CD4-positive, CD25-positive, alpha-beta regulatory T cell (primary cell): ENCODE results near the gene SHLD2. TPM values are rescaled to one million over a fixed set of nuclear protein-coding genes. Genes with fewer than 3 reads are reported as not detected.
"Not testable (repeated sequence)": the region's sequence is repeated elsewhere in the genome, so short reads cannot be mapped to it uniquely, and the experiment has no call there.

Source experiments
- ATAC-seq, 2 donors: fragments of 150-1000 bp; cut with Tn5 transposase; one replicate each; pipeline ENCODE4 v1.10.0; 2021; ENCODE audit warnings: low read depth in 2 of 2, moderate number of reproducible peaks in 2 of 2, moderate library complexity in 1 of 2
- DNase-seq, 3 donors: peaks; one replicate each; pipeline versions ENCODE4 v3.0.0 to v3.0.0-alpha.2; 2012 to 2022; ENCODE audit warnings: mixed read lengths in 1 of 3
- H3K27ac ChIP-seq: one replicate; pipeline ENCODE4 v1.7.0; 2013; ENCODE audit warnings: mild to moderate bottlenecking, low read length; ENCODE audit not compliant: insufficient read depth, poor library complexity, severe bottlenecking
- H3K27me3 ChIP-seq: one replicate; pipeline ENCODE4 v1.7.0; 2013; ENCODE audit warnings: low read length; ENCODE audit not compliant: control insufficient read depth, insufficient read depth
- H3K36me3 ChIP-seq: one replicate; pipeline ENCODE4 v1.7.0; 2013; ENCODE audit warnings: mild to moderate bottlenecking, low read length, moderate library complexity; ENCODE audit not compliant: control insufficient read depth, insufficient read depth
- H3K4me1 ChIP-seq: 2 replicates; pipeline ENCODE4 v1.7.0; 2013; ENCODE audit warnings: mild to moderate bottlenecking, low read length; ENCODE audit not compliant: insufficient read depth, control insufficient read depth, poor library complexity, severe bottlenecking
- H3K4me3 ChIP-seq: one replicate; pipeline ENCODE4 v1.7.0; 2013; ENCODE audit warnings: low read depth, mild to moderate bottlenecking, low read length, moderate library complexity
- H3K9me3 ChIP-seq, 2 experiments: 1 replicate in 1 of 2; 2 replicates in 1 of 2; pipeline ENCODE4 v1.7.0; 2013; ENCODE audit warnings: low read length in 2 of 2, mild to moderate bottlenecking in 1 of 2, moderate library complexity in 1 of 2; ENCODE audit not compliant: control insufficient read depth in 2 of 2
- H3K27ac Mint-ChIP-seq, 3 donors: one replicate each; pipeline ENCODE4 v1.8.0; 2020 to 2022; ENCODE audit warnings: mild to moderate bottlenecking in 3 of 3, mixed read lengths in 3 of 3, moderate library complexity in 2 of 3
- H3K27me3 Mint-ChIP-seq: one replicate; pipeline ENCODE4 v1.8.0; 2022; ENCODE audit warnings: mild to moderate bottlenecking, mixed read lengths
- H3K36me3 Mint-ChIP-seq: one replicate; pipeline ENCODE4 v1.8.0; 2020; ENCODE audit warnings: mixed read lengths
- H3K4me1 Mint-ChIP-seq, 4 donors: one replicate each; pipeline ENCODE4 v1.8.0; 2020 to 2022; ENCODE audit warnings: mixed read lengths in 4 of 4, mild to moderate bottlenecking in 1 of 4
- H3K4me3 Mint-ChIP-seq, 4 donors: one replicate each; pipeline ENCODE4 v1.8.0; 2020 to 2022; ENCODE audit warnings: mild to moderate bottlenecking in 4 of 4, mixed read lengths in 4 of 4, moderate library complexity in 3 of 4
- H3K9me3 Mint-ChIP-seq, 7 donors: one replicate each; pipeline ENCODE4 v1.8.0; 2020 to 2022; ENCODE audit warnings: mixed read lengths in 7 of 7, mild to moderate bottlenecking in 3 of 7, moderate library complexity in 2 of 7
- polyA plus RNA-seq, 4 donors: library from polyadenylated mRNA; unstranded; fragments of 300-500 nt; fragmentation: Illumina TruSeq; gene quantifications; one replicate each; pipeline ENCODE4 v1.2.3, GENCODE V29; 2021
- total RNA-seq: library from RNA; stranded (reverse); gene quantifications from one replicate; pipeline ENCODE4 v1.2.3, GENCODE V29; 2022

SHLD2 gene
- total and polyA plus RNA-seq, 5 donors from 2014 or later: 20.9 to 32.8 (median 23.8) TPM

GRCh38 chr10:87177587-87177986, 82.6 kb downstream of the SHLD2 start:
- H3K27me3 Mint-ChIP-seq, ATAC-seq: not testable (repeated sequence)

GRCh38 chr10:87184421-87184820, 89.4 kb downstream of the SHLD2 start:
- H3K4me3 ChIP-seq, H3K27ac ChIP-seq, DNase-seq, H3K27me3 ChIP-seq, ATAC-seq, H3K27me3 Mint-ChIP-seq, H3K4me3 Mint-ChIP-seq, H3K9me3 Mint-ChIP-seq, H3K9me3 ChIP-seq, H3K4me1 ChIP-seq: not testable (repeated sequence)
- Mint-ChIP-seq H3K4me1 (peaks cover 0 to 11% (median 3%) of the 10 kb centered on the region in 4 donors), H3K27ac (peak overlapping the region in 1 of 3 donors; percentile 60), H3K36me3 (peaks cover 43% of the 10 kb centered on the region)
- peaks cover 22% of the 10 kb centered on the region for H3K36me3 ChIP-seq

More at GRCh38 chr10:87177587-87177986, 82.6 kb downstream of the SHLD2 start:
- H3K36me3 Mint-ChIP-seq, H3K4me3 ChIP-seq, H3K4me3 Mint-ChIP-seq, H3K9me3 ChIP-seq, DNase-seq, H3K36me3 ChIP-seq, H3K27me3 ChIP-seq, H3K4me1 Mint-ChIP-seq, H3K27ac Mint-ChIP-seq, H3K27ac ChIP-seq, H3K4me1 ChIP-seq, H3K9me3 Mint-ChIP-seq: not testable (repeated sequence)

GRCh38 chr10:87186016-87186415, 91.0 kb downstream of the SHLD2 start:
- H3K36me3 ChIP-seq: peaks cover 27% of the 10 kb centered on the region
- H3K27ac ChIP-seq, H3K4me1 ChIP-seq, H3K27me3 Mint-ChIP-seq, H3K9me3 ChIP-seq, ATAC-seq, H3K27me3 ChIP-seq, H3K27ac Mint-ChIP-seq, H3K4me3 ChIP-seq, H3K4me3 Mint-ChIP-seq, DNase-seq, H3K9me3 Mint-ChIP-seq: not testable (repeated sequence)
- H3K36me3 Mint-ChIP-seq: peaks cover 44% of the 10 kb centered on the region
- H3K4me1 Mint-ChIP-seq: peaks cover 0 to 11% (median 3%) of the 10 kb centered on the region in 4 donors

- not testable (repeated sequence) for H3K9me3 Mint-ChIP-seq, H3K27me3 ChIP-seq, H3K27ac ChIP-seq, H3K27me3 Mint-ChIP-seq, ATAC-seq, H3K4me1 ChIP-seq, H3K27ac Mint-ChIP-seq, DNase-seq, H3K4me3 Mint-ChIP-seq, H3K9me3 ChIP-seq, H3K4me3 ChIP-seq
- Mint-ChIP-seq H3K4me1 (peaks cover 0 to 11% (median 3%) of the 10 kb centered on the region in 4 donors), H3K36me3 (peaks cover 47% of the 10 kb centered on the region)
- H3K36me3 ChIP-seq: peaks cover 28% of the 10 kb centered on the region
Measured at GRCh38 chr10:87187573-87187972, 92.6 kb downstream of the SHLD2 start.

DNA sequence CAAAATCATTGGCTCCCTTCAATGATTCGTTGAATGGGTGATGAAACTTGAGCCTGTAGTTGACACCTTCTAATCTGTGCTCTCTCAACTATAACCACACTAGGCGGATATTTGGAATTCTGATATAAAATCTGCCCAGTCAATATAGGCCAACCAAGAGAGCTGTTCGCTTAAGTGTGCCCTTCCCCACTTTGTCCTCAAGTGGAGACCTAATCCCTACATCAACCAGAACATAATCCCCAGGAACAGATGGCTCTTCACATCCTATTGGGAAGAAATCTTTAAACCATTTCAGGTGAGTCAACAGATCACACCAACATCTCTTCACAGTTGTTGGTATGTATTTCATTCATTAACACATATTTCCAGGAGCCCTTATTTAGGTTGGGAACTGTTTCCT, 96.8 kb downstream of the SHLD2 start:
- H3K36me3 ChIP-seq: peaks cover 23% of the 10 kb centered on the region
- not testable (repeated sequence) for H3K4me3 Mint-ChIP-seq, H3K4me3 ChIP-seq, H3K27me3 ChIP-seq, DNase-seq, H3K9me3 Mint-ChIP-seq, H3K4me1 ChIP-seq, ATAC-seq, H3K4me1 Mint-ChIP-seq, H3K9me3 ChIP-seq, H3K27ac Mint-ChIP-seq, H3K27ac ChIP-seq, H3K27me3 Mint-ChIP-seq
- H3K36me3 Mint-ChIP-seq: peaks cover 20% of the 10 kb centered on the region

- Mint-ChIP-seq H3K27ac (peak overlapping the region in 2 of 3 donors; percentile 52 to 73), H3K4me3 (peak overlapping the region; percentile 52 to 90 (median 72)), H3K4me1 (peaks cover 5 to 20% (median 6%) of the 10 kb centered on the region in 4 donors)
- not testable (repeated sequence) for H3K9me3 Mint-ChIP-seq, H3K27me3 Mint-ChIP-seq, H3K36me3 ChIP-seq, H3K9me3 ChIP-seq, H3K36me3 Mint-ChIP-seq, H3K27me3 ChIP-seq, H3K4me1 ChIP-seq, H3K27ac ChIP-seq
- peak overlapping the region; percentile 69 for H3K4me3 ChIP-seq
- ATAC-seq (peak; percentile 70 to 74), DNase-seq (peak; percentile 15 to 79 (median 56))
Measured at GRCh38 chr10:87200924-87201323, 105.9 kb downstream of the SHLD2 start.

GRCh38 chr10:87204801-87205200, 109.8 kb downstream of the SHLD2 start:
- DNase-seq, H3K9me3 ChIP-seq, H3K27ac Mint-ChIP-seq, H3K9me3 Mint-ChIP-seq, H3K27ac ChIP-seq, H3K4me3 Mint-ChIP-seq, H3K36me3 Mint-ChIP-seq, ATAC-seq, H3K27me3 ChIP-seq, H3K4me1 ChIP-seq, H3K36me3 ChIP-seq, H3K27me3 Mint-ChIP-seq, H3K4me3 ChIP-seq: not testable (repeated sequence)
- peaks cover 5 to 20% (median 6%) of the 10 kb centered on the region in 4 donors for H3K4me1 Mint-ChIP-seq

GRCh38 chr10:87206922-87207321, 111.9 kb downstream of the SHLD2 start:
- not testable (repeated sequence) for H3K36me3 Mint-ChIP-seq, H3K9me3 ChIP-seq, H3K4me1 ChIP-seq, H3K9me3 Mint-ChIP-seq, H3K27ac Mint-ChIP-seq, H3K27ac ChIP-seq, H3K27me3 ChIP-seq, ATAC-seq, H3K36me3 ChIP-seq, H3K4me3 Mint-ChIP-seq, H3K27me3 Mint-ChIP-seq, H3K4me3 ChIP-seq, DNase-seq
- peaks cover 0 to 14% (median 0%) of the 10 kb centered on the region in 4 donors for H3K4me1 Mint-ChIP-seq
